HG03469 (cell line): ENCODE measurements around the gene PDCD6IP.
"Not testable (repeated sequence)": the region's sequence is repeated elsewhere in the genome, so short reads cannot be mapped to it uniquely, and the experiment has no call there.

Experiments used
- ATAC-seq: cut with Tn5 transposase; IDR thresholded peaks from one replicate; pipeline ENCODE4 v1.9.1; 2021; ENCODE audit warnings: mild to moderate bottlenecking, moderate library complexity, moderate number of reproducible peaks; ENCODE audit not compliant: unreplicated experiment

PDCD6IP gene

GRCh38 chr3:33791477-33792166, 6.8 kb upstream of the PDCD6IP start:
- ATAC-seq, result peak; percentile 35

- ATAC-seq, result no peak
Measured at GRCh38 chr3:33792167-33792892, 6.1 kb upstream of the PDCD6IP start.

GRCh38 chr3:33795131-33795530, 3.3 kb upstream of the PDCD6IP start:
- ATAC-seq, result no peak

GRCh38 chr3:33795856-33796536, 2.4 kb upstream of the PDCD6IP start:
- no peak for ATAC-seq

- ATAC-seq, result peak; percentile 32
Measured at GRCh38 chr3:33798113-33798417, 365 bp upstream of the PDCD6IP start.

GRCh38 chr3:33799202-33799551, 747 bp downstream of the PDCD6IP start:
- ATAC-seq, result no peak

GRCh38 chr3:33803252-33803651, 4.8 kb downstream of the PDCD6IP start:
- ATAC-seq, result no peak

GRCh38 chr3:33803894-33804526, 5.6 kb downstream of the PDCD6IP start:
- ATAC-seq, result no peak

GRCh38 chr3:33807191-33807590, 8.8 kb downstream of the PDCD6IP start:
- no peak for ATAC-seq

- ATAC-seq, result no peak
Measured at GRCh38 chr3:33808559-33808958, 10.1 kb downstream of the PDCD6IP start.

- no peak for ATAC-seq
Measured at GRCh38 chr3:33810545-33810944, 12.1 kb downstream of the PDCD6IP start.

GRCh38 chr3:33821989-33822388, 23.6 kb downstream of the PDCD6IP start:
- no peak for ATAC-seq

GRCh38 chr3:33823821-33824220, 25.4 kb downstream of the PDCD6IP start:
- no peak for ATAC-seq

GRCh38 chr3:33825111-33825510, 26.7 kb downstream of the PDCD6IP start:
- ATAC-seq, result no peak

GRCh38 chr3:33826206-33826605, 27.8 kb downstream of the PDCD6IP start:
- ATAC-seq, result no peak

- ATAC-seq, result no peak
Measured at GRCh38 chr3:33826688-33827087, 28.3 kb downstream of the PDCD6IP start.

- ATAC-seq, result no peak
Measured at GRCh38 chr3:33829720-33830119, 31.3 kb downstream of the PDCD6IP start.

GRCh38 chr3:33831053-33831452, 32.6 kb downstream of the PDCD6IP start:
- ATAC-seq, result no peak

GRCh38 chr3:33833408-33834095, 35.1 kb downstream of the PDCD6IP start:
- no peak for ATAC-seq

- no peak for ATAC-seq
Measured at GRCh38 chr3:33834096-33834453, 35.6 kb downstream of the PDCD6IP start.

GRCh38 chr3:33837182-33837581, 38.8 kb downstream of the PDCD6IP start:
- not testable (repeated sequence) for ATAC-seq
